HTERT RPE-1 (cell line): ENCODE measurements around the gene MUC15.

Experiments
- in situ Hi-C: fragments of 300-500 bp; cut with MboI; formaldehyde crosslinking; loops from 4 replicates; pipeline ENCODE4 v1.14.3; 2020; ENCODE audit warnings: low sequenced_read_pairs

Gene MUC15

DNA sequence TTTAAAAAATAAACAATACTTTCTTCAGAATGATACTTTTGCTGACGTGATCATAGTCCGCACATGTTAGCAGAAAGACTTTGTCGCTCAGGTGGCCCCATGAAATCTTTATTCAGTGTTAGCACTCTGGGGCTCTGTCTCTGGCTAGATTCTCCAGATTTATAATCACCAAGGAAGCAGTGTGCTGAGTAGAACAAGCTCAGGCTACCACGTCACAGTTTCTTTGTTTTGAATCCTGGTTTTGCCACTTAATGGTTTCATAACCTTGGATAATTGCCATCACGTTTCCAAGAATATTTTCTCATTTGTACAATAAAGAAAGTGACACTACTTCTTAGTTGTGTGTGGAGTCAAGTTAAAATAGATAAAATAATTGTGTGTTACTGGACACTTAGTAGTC lies 3.9 kb upstream of the MUC15 start:
- in situ Hi-C loops, result no loop called here

DNA sequence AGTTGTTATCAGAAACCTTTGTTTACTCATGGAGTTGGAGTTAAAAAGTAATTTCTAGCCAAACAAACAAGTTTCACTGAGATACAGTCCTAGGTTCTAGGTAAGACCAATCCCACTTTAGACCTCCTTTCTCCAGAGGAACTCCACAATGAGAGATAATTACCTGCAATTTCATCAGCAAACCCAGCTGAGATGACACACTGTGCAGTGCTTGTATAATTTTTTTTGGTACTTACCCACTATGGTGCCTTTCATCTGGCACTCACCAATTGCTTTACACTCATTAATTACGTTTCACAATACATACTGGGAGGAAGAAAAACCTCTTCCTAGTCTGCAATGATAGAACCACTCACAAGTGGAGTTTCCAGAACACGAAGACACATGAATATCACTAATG lies 1.8 kb upstream of the MUC15 start:
- in situ Hi-C loops, result no loop called here

- in situ Hi-C loops, result no loop called here
Measured at GRCh38 chr11:26572770-26573402, 823 bp upstream of the MUC15 start.

DNA sequence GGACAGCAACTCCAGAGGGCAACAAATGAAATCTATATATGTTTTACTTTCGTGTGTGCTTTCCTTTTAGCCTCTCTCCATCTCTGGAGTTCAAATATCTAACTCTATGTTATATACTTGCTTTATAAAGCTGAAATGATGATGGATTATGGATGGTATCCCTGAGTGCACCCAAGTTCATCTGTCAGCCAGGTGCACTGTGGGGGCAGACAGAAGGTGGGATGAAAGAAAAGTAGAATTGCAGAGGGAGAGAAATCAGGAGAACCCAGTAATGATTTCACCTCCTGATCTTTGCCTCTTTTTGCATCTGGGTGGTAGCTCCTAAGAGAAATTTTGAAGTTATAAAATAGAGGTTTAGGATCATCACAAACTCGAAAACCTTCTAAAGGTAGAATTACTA lies 2.4 kb downstream of the MUC15 start:
- in situ Hi-C loops, result no loop called here

- in situ Hi-C loops, result no loop called here
Measured at GRCh38 chr11:26558190-26558589, 13.9 kb downstream of the MUC15 start.

DNA sequence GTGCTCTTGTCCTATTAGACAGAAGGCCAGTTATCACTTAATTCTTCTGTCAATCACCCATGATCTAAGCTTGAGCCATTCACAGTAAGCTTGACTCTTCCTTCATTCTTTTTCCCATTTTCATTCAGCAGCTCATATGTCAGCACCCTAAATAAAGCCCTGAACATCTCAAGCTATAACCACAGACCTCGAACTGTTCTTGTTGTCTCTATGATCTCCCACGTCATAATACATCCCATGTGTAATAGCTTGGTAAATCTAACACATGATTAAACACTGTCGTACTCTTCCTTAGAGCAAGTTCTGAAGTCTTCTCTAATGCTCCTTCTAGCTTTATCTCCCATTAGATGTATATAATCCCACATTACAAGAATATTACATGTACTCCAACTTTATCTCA lies 14.4 kb downstream of the MUC15 start:
- in situ Hi-C loops, result no loop called here

GRCh38 chr11:26556582-26556981 lies 15.5 kb downstream of the MUC15 start:
- in situ Hi-C loops, result no loop called here

GRCh38 chr11:26554455-26554854 lies 17.6 kb downstream of the MUC15 start:
- in situ Hi-C loops, result no loop called here

DNA sequence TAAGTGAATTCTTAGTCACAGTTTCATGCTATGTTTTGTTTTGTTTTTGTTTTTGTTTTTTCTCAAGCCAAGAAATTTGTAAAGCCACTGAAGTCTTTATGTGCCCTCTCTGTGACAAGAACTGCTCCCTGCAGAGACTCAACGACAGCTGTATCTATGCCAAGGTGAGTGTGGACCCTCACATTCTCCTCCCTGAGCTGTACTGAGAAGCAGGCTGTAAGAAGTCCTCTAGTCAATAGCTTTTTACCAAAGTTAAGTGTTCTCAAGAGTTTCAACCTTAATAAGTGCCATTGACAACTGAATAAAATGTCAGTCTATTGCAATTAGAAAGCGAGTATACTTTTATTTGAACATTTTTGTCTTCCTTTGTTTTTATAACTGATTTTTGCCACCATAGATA lies 18.9 kb downstream of the MUC15 start:
- in situ Hi-C loops, result no loop called here

DNA sequence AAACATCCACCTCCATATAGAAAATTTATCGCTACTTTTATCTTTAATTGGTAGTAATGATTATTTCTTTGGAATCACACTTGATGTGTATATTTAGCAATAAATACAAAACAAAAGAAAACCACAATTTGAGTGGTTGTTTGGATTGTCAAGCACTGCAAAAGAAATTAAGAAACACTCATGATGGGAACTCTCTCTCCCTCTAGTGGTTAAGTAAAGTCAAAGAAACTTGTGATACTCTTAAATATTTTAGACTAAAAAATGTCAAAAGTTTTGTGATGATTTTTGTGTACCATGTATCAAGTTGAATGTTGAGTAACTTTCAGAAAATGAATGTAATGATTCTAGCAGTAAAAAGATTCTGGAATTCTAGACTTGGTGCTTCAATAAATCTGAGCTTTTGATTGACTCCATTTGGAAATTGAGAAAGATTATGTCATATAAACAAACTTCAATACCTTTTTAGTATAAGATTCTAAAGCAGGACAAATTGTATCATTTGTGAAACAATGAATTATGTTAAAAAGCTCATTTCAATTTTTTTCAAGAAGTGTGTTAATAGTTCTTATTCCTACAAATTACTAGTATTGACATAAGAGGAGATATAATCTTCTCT lies 20.8 kb downstream of the MUC15 start:
- in situ Hi-C loops, result no loop called here

GRCh38 chr11:26550022-26550421 lies 22.0 kb downstream of the MUC15 start:
- in situ Hi-C loops, result no loop called here

DNA sequence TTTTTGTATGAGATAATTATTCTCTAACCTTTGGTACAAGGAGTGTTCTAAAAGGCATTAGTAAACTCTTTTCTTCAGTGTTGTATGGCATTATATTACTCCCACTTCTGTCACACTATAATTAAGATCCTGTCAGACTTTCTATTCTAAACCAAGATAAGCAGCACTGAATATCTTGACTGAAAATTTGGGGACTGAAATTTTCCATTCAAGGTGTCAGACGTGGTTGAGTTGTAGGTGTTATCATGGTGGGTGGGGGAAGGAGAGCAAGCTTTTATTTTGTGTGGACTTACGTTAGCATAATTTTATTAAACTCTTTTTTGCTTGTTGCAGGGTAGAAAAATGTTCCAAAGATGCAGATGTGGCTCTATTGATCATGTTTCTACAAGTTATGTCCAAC lies 22.9 kb downstream of the MUC15 start:
- in situ Hi-C loops, result no loop called here

- in situ Hi-C loops, result no loop called here
Measured at GRCh38 chr11:26541870-26542269, 30.2 kb downstream of the MUC15 start.

DNA sequence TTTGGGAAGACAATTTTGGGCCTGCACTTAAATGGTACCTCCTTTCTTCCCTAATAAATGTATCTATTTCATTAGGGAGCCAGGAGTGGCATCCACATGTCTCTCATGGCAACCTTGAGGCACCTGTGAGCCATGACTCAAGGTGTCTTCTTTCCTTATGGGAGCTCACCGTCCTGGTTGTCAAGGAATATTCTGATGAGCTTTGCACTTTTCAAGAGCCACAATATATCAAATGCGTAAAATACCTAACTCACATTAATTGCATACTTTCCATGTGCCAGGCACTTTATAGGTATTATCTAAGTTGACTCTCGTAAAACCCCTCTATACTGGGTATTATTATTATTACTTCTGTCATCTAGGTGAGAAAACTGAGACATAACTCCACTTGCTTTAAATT lies 32.5 kb downstream of the MUC15 start:
- in situ Hi-C loops, result no loop called here

DNA sequence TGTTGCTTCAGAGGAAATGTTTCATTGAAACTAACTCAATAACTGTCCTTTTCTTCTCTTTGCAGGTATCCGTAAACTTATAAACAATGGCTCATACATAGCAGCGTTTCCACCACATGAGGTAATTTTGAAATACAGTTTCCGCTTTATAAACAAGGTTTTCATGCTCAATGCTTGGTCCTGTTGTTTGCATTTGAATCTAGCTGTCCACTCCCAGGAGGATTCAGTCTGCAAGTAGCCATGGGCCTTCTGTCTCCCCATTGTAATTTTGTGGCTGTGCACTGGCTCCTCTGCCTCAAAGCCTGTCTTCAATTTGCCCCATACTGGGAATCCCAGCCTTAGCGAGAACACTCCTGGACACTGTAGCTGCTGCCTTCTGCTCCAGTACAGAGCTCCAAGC lies 34.7 kb downstream of the MUC15 start:
- in situ Hi-C loops, result no loop called here

DNA sequence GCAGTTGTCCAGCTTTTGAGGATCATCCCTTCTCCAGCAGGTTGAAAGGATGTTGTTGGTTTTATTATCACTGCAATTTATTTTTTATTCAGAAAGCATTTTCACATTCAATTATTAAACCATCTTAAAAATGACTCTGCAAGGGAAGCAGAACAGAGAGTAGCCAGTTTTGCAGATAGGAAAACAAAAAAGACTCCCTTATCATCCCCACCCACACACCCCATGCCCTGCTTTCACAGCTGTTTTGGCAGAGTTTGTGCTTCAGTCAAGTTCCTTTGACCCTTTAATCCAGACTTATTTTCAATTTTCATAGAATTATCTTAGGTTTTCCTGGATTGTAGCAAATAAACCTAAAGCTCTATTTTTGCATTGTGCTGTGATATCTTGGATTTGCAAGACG lies 44.4 kb downstream of the MUC15 start:
- in situ Hi-C loops, result no loop called here

- in situ Hi-C loops, result no loop called here
Measured at GRCh38 chr11:26522912-26523610, 49.0 kb downstream of the MUC15 start.

DNA sequence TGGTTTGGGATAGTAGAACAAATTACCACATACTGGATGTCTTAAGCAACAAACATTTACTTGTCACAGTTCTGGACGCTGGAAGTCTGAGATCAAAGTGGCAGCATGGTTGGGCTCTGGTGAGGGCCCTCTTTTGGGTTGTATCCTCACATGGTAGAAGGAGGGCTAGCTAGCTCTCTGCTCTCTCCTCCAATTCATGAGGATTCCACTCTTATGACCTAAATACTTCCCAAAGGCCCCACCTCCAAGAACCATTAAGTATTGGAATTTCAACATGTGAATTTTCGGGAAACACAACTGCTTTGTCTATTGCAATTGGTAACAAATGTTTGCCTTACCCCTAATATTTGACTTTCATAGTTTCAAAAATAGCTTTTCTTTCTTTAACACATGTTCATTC lies 52.6 kb downstream of the MUC15 start:
- in situ Hi-C loops, result no loop called here

DNA sequence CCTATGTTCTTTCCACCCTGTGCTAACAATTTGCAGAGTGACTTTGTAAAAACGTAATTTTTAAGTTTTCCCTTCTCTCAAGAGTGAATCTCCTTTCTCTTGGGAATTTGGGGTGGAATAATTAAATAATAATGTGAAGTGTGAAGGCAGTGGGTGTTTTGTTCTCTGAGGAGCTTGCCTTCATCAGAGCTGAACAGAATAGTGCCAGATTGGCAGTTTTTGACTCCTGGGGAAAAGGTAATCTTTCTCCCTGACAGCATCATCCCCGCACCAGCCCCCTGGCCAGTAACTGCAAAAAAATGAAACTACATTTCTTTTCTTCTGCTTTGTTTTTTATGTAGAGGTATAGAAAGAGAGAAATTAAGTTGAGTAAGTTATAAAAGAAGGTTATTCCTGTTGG lies 59.9 kb downstream of the MUC15 start:
- in situ Hi-C loops, result no loop called here

- in situ Hi-C loops, result no loop called here
Measured at GRCh38 chr11:26510756-26511155, 61.3 kb downstream of the MUC15 start.

- in situ Hi-C loops, result no loop called here
Measured at GRCh38 chr11:26510164-26510563, 61.9 kb downstream of the MUC15 start.
